HK-2 (cell line): ENCODE results near the gene ACTN2.

ENCODE experiments used
- DNase-seq: peaks from one replicate; pipeline ENCODE4 v3.0.0-alpha.2; 2018; ENCODE audit not compliant: unreplicated experiment

ACTN2 gene

GRCh38 chr1:236774926-236775325 is 88.6 kb downstream of the ACTN2 start:
- DNase-seq: no peak

DNA sequence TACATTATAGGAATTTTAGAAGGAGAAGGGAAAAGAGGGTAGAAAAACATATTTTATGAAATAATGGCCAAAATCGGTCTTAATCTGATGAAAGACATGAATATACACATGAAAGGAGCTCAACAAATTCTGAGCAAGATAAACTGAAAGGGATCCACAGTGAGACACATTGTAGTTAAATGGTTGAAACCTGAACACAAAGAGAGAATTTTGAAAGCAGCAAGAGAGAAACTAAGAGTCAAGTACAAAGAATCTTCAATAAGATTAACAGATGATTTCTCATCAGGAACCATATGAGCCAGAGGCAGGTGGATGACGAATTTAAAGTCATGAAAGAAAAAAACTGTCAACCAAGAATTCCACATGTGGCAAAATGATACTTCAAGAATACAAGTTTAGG is 93.0 kb downstream of the ACTN2 start:
- DNase-seq: no peak

- no peak for DNase-seq
Measured at GRCh38 chr1:236785477-236785876, 99.2 kb downstream of the ACTN2 start.

DNA sequence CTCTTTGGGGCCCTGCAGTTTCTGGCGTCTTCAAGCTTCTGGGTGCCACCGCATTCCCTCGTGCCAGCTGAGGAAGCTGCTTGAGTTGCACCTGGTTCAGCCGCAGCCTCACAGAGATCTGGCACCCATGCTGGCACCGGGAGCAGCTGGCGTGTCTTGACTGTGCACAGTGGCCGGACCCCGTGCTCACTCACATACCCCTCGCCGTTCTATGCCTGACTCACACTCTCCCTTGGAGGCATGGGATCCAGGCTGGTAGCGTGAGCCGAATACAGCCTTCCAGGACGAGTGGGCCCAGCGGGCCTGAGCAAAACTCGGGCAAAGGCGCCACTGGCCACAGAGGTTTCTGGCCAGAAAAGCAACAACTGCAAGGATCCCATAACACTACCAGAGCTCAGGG is 100.2 kb downstream of the ACTN2 start:
- DNase-seq: no peak

GRCh38 chr1:236794585-236795034 is 108.3 kb downstream of the ACTN2 start:
- peak; percentile 4 for DNase-seq

GRCh38 chr1:236795035-236795756 is 108.9 kb downstream of the ACTN2 start, which contains the start of gene MTR:
MTR (plus strand) TSS chr1:236795292; CDS start chr1:236795704, 412 bp downstream.
- DNase-seq: peak; percentile 100

DNA sequence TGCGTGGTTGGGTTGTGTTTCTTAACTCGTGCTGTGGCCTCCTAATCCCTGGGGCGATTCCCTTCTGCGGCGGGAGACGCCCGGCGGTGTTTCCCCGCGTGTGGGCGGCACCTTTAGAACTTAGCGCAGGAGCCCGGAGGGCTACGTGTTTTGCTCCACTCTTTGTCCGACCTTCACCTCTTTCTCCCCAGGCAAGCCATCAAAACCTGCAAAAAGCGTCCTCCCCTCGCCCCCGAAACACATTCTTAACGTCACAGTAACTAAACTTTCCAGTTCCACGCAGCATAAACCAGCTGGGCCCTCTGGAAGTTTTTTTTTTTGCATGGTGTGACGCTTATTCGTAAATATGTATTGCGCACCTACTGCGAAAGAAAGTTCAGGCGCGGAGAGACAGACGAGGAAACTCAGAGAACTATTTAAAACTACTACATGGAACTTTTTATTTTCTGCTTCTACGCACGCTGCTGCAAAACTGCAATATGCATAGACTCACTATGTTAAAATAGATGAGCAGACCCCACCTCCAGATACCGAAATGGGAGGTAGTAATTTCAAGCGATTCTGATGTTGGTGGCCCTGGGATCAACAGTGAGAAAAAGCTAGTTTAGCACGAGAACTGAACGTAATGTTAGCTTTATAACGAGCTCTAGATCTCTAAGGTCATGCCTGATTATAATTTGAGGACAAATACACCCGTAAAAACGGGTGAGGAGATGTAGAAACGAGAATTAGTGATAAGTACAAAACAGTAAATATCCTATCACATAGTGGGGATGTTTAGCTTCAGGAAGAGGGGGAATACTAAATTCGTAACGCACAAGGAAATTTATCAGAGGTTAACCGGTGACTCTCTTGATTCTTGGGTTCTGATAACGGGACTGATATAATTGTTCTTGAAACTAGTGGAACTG is 109.7 kb downstream of the ACTN2 start:
- no peak for DNase-seq

- no peak for DNase-seq
Measured at GRCh38 chr1:236799001-236799400, 112.7 kb downstream of the ACTN2 start.

GRCh38 chr1:236800002-236800620 is 113.8 kb downstream of the ACTN2 start:
- DNase-seq: no peak

GRCh38 chr1:236800623-236801022 is 114.3 kb downstream of the ACTN2 start:
- DNase-seq: no peak

DNA sequence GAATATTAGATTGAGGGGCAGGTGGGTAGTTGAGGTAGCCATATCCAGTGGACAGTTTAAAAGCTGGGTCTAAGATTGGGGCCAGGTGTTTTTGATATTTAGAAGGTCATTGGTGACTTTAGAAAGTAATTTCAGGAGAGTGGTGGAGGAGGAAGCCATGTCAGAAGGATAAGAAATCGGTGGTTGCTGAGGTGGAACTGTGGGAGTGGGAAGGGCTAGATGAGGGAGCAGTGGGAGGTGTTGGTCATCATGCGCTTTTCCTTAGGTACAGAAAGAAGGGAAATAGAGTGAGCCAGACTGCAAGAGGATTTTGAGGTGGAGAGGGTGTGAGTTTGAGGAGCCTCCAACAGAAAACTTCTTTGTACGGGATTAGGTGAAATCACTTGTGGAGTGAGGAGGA is 116.0 kb downstream of the ACTN2 start:
- no peak for DNase-seq

DNA sequence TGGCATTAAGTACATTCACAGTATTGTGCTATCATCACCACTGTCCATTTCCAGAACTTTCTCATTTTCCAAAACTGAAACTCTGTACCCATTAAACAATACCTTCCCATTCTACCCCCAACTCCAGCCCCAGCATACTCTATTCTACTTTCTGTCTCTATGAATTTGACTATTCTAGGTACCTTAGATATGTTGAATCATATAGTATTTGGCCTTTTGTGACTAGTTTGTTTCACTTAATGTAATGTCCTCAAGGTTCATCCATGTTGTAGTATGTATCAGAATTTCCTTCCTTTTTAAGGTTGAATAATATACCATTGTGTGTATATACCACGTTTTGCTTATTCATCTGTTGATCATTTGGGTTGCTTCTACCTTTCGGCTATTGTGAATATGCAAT is 120.3 kb downstream of the ACTN2 start:
- no peak for DNase-seq

GRCh38 chr1:236808005-236808404 is 121.7 kb downstream of the ACTN2 start:
- DNase-seq: no peak

GRCh38 chr1:236808564-236809130 is 122.3 kb downstream of the ACTN2 start:
- no peak for DNase-seq

DNA sequence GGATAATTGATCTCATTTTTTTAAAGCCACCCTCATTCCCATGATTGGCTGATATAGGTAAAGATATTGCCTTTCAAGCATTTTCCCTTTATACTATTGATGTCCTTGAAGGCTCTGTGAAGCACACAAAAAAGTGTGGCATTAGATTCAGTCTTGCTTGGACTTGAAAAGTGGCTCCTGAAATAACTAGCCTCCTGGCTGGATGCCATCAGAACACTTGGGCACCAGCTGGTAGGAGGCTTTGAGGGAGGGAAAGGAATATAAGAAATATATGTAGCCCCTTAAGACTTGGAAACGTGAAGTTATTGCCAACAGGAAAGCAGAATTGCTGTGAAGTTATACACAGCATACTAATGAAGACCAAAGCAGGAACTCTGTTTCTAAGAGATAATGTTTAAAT is 122.8 kb downstream of the ACTN2 start:
- no peak for DNase-seq

DNA sequence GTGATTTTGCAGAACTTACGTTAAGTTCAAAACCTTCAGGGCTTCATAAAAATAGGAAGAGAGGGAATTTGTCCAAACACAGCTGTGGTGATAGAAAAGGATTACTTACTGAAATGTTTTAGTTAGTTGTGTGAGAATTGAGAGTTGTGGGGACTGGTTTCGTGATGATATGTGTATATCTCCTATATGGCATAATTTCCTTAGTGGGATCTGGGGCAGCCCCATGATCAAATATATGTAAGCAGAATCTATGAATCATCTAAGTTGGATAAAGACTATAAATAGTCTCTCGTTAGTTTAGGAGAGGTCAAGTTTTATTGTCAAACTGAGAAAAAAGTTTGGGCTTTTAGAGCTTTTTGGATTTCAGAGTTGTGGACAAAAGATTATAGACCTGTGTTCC is 123.7 kb downstream of the ACTN2 start:
- DNase-seq: no peak

GRCh38 chr1:236812334-236813030 is 126.2 kb downstream of the ACTN2 start:
- DNase-seq: no peak
